ENCODE results near the gene VPS18.

GRCh38 chr15:40854161-40854560 is 40.1 kb upstream of the VPS18 start:
- TF ChIP-seq EZH2 (IDR thresholded peaks at IDR 0.05), result no peak
- no peak for TF ChIP-seq POLR2AphosphoS5 (IDR thresholded peaks at IDR 0.05; ENCODE audit: borderline replicate concordance, low read depth, low read length)
- TF ChIP-seq FOXP2 (optimal IDR thresholded peaks at IDR 0.05; ENCODE audit: control extremely low read depth, extremely low read length, insufficient read depth), result no peak

Data from SK-N-MC (cell line).